GM21526 (cell line): ENCODE results near the gene IFTAP.
A peak's percentile ranks its signal among the peaks of the same experiment; 100 is the strongest.

Experiments
- ATAC-seq: cut with Tn5 transposase; IDR thresholded peaks from one replicate; pipeline ENCODE4 v1.9.1; 2021; ENCODE audit warnings: moderate library complexity; ENCODE audit not compliant: unreplicated experiment, low FRiP score

IFTAP gene

GRCh38 chr11:36591433-36591832, 2.9 kb upstream of the IFTAP start:
- no peak for ATAC-seq

GRCh38 chr11:36596880-36597279, 2.6 kb downstream of the IFTAP start:
- no peak for ATAC-seq

- no peak for ATAC-seq
Observed at GRCh38 chr11:36598051-36598450, 3.7 kb downstream of the IFTAP start, which contains the start of gene RAG2. RAG2 (minus strand) TSS chr11:36598236; CDS start chr11:36594168, 4,068 bp downstream.

- ATAC-seq: no peak
Observed at GRCh38 chr11:36600180-36600579, 5.9 kb downstream of the IFTAP start.

GRCh38 chr11:36601155-36601554, 6.9 kb downstream of the IFTAP start:
- no peak for ATAC-seq

GRCh38 chr11:36602135-36602534, 7.8 kb downstream of the IFTAP start:
- ATAC-seq: no peak

GRCh38 chr11:36605221-36606216, 11.2 kb downstream of the IFTAP start:
- no peak for ATAC-seq

- no peak for ATAC-seq
Observed at GRCh38 chr11:36608491-36609199, 14.3 kb downstream of the IFTAP start.

- no peak for ATAC-seq
Observed at GRCh38 chr11:36609383-36609782, 15.1 kb downstream of the IFTAP start.

- no peak for ATAC-seq
Observed at GRCh38 chr11:36615826-36616225, 21.5 kb downstream of the IFTAP start.

- ATAC-seq: no peak
Observed at GRCh38 chr11:36617543-36618362, 23.5 kb downstream of the IFTAP start.

GRCh38 chr11:36618363-36619047, 24.2 kb downstream of the IFTAP start:
- ATAC-seq: no peak

- ATAC-seq: no peak
Observed at GRCh38 chr11:36619502-36619901, 25.2 kb downstream of the IFTAP start.

GRCh38 chr11:36620246-36620645, 25.9 kb downstream of the IFTAP start:
- ATAC-seq: no peak

- ATAC-seq: peak; percentile 73
Observed at GRCh38 chr11:36622431-36623136, 28.3 kb downstream of the IFTAP start.

GRCh38 chr11:36623494-36623893, 29.2 kb downstream of the IFTAP start:
- no peak for ATAC-seq

- ATAC-seq: no peak
Observed at GRCh38 chr11:36627006-36627405, 32.7 kb downstream of the IFTAP start.

- ATAC-seq: no peak
Observed at GRCh38 chr11:36627471-36627870, 33.2 kb downstream of the IFTAP start.

- ATAC-seq: no peak
Observed at GRCh38 chr11:36628141-36628540, 33.8 kb downstream of the IFTAP start.
